Calu3 (cell line): ENCODE measurements around the gene RASEF. TPM values are rescaled to one million over a fixed set of nuclear protein-coding genes. Genes with fewer than 3 reads are reported as not detected.

Experiments used
- BruUV-seq: library from RNA; stranded (reverse); fragments of 400-500 nt; replicated peaks from 2 replicates; lab custom pipeline; 2021; lab: Mats Ljungman, UMichigan
- CTCF ChIA-PET: fragments of 300-600 bp; sonication (Branson Sonifier 250); formaldehyde crosslinking; loops from one replicate; lab custom pipeline; 2022; ENCODE audit warnings: antibody characterized with exemption; lab: Charles Lee
- DNase-seq: peaks from one replicate; pipeline ENCODE4 v3.0.0; 2022
- H3K27ac Mint-ChIP-seq: one replicate; pipeline ENCODE4 v1.8.0; 2022; ENCODE audit warnings: mixed read lengths; ENCODE audit not compliant: unreplicated experiment
- H3K27me3 Mint-ChIP-seq: one replicate; pipeline ENCODE4 v1.8.0; 2022; ENCODE audit warnings: mixed read lengths; ENCODE audit not compliant: unreplicated experiment
- H3K36me3 Mint-ChIP-seq: one replicate; pipeline ENCODE4 v1.8.0; 2022; ENCODE audit warnings: mild to moderate bottlenecking, moderate library complexity, mixed read lengths; ENCODE audit not compliant: insufficient read depth, unreplicated experiment
- H3K4me1 Mint-ChIP-seq: one replicate; pipeline ENCODE4 v1.8.0; 2022; ENCODE audit warnings: mild to moderate bottlenecking, low read depth, mixed read lengths; ENCODE audit not compliant: unreplicated experiment
- H3K4me3 Mint-ChIP-seq: one replicate; pipeline ENCODE4 v1.8.0; 2022; ENCODE audit warnings: mild to moderate bottlenecking, low read depth, moderate library complexity, mixed read lengths; ENCODE audit not compliant: unreplicated experiment
- H3K9me3 Mint-ChIP-seq: one replicate; pipeline ENCODE4 v1.8.0; 2022; ENCODE audit warnings: low read depth, mixed read lengths; ENCODE audit not compliant: unreplicated experiment
- intact Hi-C: fragments of 100-400 bp; cut with micrococcal nuclease; formaldehyde crosslinking; loops from one replicate; pipeline ENCODE4 v1.10.0; 2022; ENCODE audit not compliant: unreplicated experiment
- total RNA-seq: library from RNA; stranded (reverse); gene quantifications from 2 replicates; pipeline ENCODE4 v1.2.3, GENCODE V29; 2022
- TF ChIP-seq, protein P1 (sequence below): fragments of 200-600 bp; IDR thresholded peaks from one replicate; pipeline ENCODE4 v1.8.0; 2022; ENCODE audit warnings: antibody characterized with exemption; ENCODE audit not compliant: unreplicated experiment

The RASEF gene
- total RNA-seq, 1 experiment from 2014 or later = 38.8 TPM

GRCh38 chr9:82957529-82958379 lies 105.2 kb downstream of the RASEF start:
- intact Hi-C loops = no loop called here
- BruUV-seq = no TSS peak
- H3K27me3 Mint-ChIP-seq = no peaks in the 10 kb centered on the region
- no peak for DNase-seq
- no peak overlapping the region for H3K4me3 Mint-ChIP-seq
- no peaks in the 10 kb centered on the region for H3K9me3 Mint-ChIP-seq
- TF ChIP-seq, protein P1, sequence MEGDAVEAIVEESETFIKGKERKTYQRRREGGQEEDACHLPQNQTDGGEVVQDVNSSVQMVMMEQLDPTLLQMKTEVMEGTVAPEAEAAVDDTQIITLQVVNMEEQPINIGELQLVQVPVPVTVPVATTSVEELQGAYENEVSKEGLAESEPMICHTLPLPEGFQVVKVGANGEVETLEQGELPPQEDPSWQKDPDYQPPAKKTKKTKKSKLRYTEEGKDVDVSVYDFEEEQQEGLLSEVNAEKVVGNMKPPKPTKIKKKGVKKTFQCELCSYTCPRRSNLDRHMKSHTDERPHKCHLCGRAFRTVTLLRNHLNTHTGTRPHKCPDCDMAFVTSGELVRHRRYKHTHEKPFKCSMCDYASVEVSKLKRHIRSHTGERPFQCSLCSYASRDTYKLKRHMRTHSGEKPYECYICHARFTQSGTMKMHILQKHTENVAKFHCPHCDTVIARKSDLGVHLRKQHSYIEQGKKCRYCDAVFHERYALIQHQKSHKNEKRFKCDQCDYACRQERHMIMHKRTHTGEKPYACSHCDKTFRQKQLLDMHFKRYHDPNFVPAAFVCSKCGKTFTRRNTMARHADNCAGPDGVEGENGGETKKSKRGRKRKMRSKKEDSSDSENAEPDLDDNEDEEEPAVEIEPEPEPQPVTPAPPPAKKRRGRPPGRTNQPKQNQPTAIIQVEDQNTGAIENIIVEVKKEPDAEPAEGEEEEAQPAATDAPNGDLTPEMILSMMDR = no peak
- no peak overlapping the region for H3K27ac Mint-ChIP-seq
- no peaks in the 10 kb centered on the region for H3K4me1 Mint-ChIP-seq
- CTCF ChIA-PET = no interaction called here
- no peaks in the 10 kb centered on the region for H3K36me3 Mint-ChIP-seq

- CTCF ChIA-PET = no interaction called here
- Mint-ChIP-seq H3K27me3 (no peaks in the 10 kb centered on the region), H3K36me3 (no peaks in the 10 kb centered on the region), H3K4me1 (no peaks in the 10 kb centered on the region), H3K27ac (no peak overlapping the region), H3K4me3 (no peak overlapping the region), H3K9me3 (no peaks in the 10 kb centered on the region)
- DNase-seq = no peak
- no TSS peak for BruUV-seq
- TF ChIP-seq, protein P1 = no peak
- intact Hi-C loops = no loop called here
These were observed 113.7 kb downstream of the RASEF start for GRCh38 chr9:82949203-82949602.

- no TSS peak for BruUV-seq
- DNase-seq = no peak
- TF ChIP-seq, protein P1 = no peak
- H3K27me3 Mint-ChIP-seq = no peaks in the 10 kb centered on the region
- intact Hi-C loops = no loop called here
- H3K4me1 Mint-ChIP-seq = peaks cover 12% of the 10 kb centered on the region
- H3K27ac Mint-ChIP-seq = no peak overlapping the region
- H3K4me3 Mint-ChIP-seq = no peak overlapping the region
- no peaks in the 10 kb centered on the region for H3K9me3 Mint-ChIP-seq
- H3K36me3 Mint-ChIP-seq = no peaks in the 10 kb centered on the region
- CTCF ChIA-PET = no interaction called here
These were observed 122.6 kb downstream of the RASEF start for GRCh38 chr9:82940376-82940775.

DNA sequence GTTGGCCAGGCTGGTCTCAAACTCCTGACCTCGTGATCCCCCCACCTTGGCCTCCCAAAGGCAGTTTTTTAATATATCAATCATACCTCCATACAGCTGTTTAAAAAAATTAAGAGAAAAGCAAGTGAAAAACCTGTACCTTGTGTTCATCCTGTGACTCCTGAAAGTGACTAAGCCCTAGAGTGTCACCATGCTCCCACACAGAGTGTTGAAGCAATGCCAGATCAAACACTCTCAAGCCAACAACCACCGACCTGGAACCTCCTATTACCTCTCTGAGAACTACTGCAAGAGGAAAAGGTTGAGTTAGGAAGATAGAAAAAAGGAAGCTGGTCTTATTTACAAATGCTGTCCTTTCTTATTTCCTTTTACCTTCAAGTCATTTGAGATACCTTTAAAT lies 123.5 kb downstream of the RASEF start:
- Mint-ChIP-seq H3K27ac (no peak overlapping the region), H3K9me3 (no peaks in the 10 kb centered on the region), H3K4me1 (peaks cover 12% of the 10 kb centered on the region), H3K4me3 (no peak overlapping the region), H3K27me3 (no peaks in the 10 kb centered on the region), H3K36me3 (peaks cover 5% of the 10 kb centered on the region)
- TF ChIP-seq, protein P1 = no peak
- BruUV-seq = no TSS peak
- intact Hi-C loops = no loop called here
- CTCF ChIA-PET = interaction anchor here (0.6 kb wide), 1 partner anchor 128 kb away, joined by 3 read pairs; no protein-coding TSS in a partner anchor
- DNase-seq = peak; percentile 48
